ENCODE data around the gene PLPP4. TPM values are rescaled to one million over a fixed set of nuclear protein-coding genes. Genes with fewer than 3 reads are reported as not detected.

PLPP4 gene
- total and polyA plus RNA-seq, 2 donors = 0.14 to 0.27 TPM

- H3K36me3 ChIP-seq (ENCODE audit: control insufficient read depth in 2 of 2, insufficient read depth in 2 of 2, low read length in 1 of 2) = no peaks in the 10 kb centered on the region
- no peaks in the 10 kb centered on the region for H3K27me3 ChIP-seq (ENCODE audit: control insufficient read depth in 2 of 2, insufficient read depth in 1 of 2, low read length in 1 of 2)
- H3K4me3 ChIP-seq (ENCODE audit: low read length in 2 of 2) = no peak overlapping the region
- no peaks in the 10 kb centered on the region for H3K9me3 ChIP-seq (ENCODE audit: control insufficient read depth in 2 of 2, insufficient read depth in 1 of 2, low read length in 1 of 2)
- no peak overlapping the region for H3K27ac ChIP-seq (ENCODE audit: low read depth in 1 of 2, low read length in 1 of 2)
- 95% methylated on average over 16 of the region's 16 CpGs for WGBS
- H3K4me1 ChIP-seq (ENCODE audit: control insufficient read depth in 2 of 2, insufficient read depth in 2 of 2, low read length in 2 of 2) = no peaks in the 10 kb centered on the region
- DNase-seq (ENCODE audit: low read depth in 6 of 9, low spot score in 9 of 9) = no peak
These were observed 124.2 kb downstream of the PLPP4 start for GRCh38 chr10:120580918-120581895.

GRCh38 chr10:120582753-120583152 lies 125.7 kb downstream of the PLPP4 start:
- H3K4me3 ChIP-seq (ENCODE audit: low read length in 2 of 2) = no peak overlapping the region
- no peaks in the 10 kb centered on the region for H3K9me3 ChIP-seq (ENCODE audit: control insufficient read depth in 2 of 2, insufficient read depth in 1 of 2, low read length in 1 of 2)
- no peak for DNase-seq (ENCODE audit: low read depth in 6 of 9, low spot score in 9 of 9)
- no peaks in the 10 kb centered on the region for H3K4me1 ChIP-seq (ENCODE audit: control insufficient read depth in 2 of 2, insufficient read depth in 2 of 2, low read length in 2 of 2)
- H3K27ac ChIP-seq (ENCODE audit: low read depth in 1 of 2, low read length in 1 of 2) = no peak overlapping the region
- H3K36me3 ChIP-seq (ENCODE audit: control insufficient read depth in 2 of 2, insufficient read depth in 2 of 2, low read length in 1 of 2) = no peaks in the 10 kb centered on the region
- WGBS = 55% methylated on average over 2 of the region's 2 CpGs
- no peaks in the 10 kb centered on the region for H3K27me3 ChIP-seq (ENCODE audit: control insufficient read depth in 2 of 2, insufficient read depth in 1 of 2, low read length in 1 of 2)

- no peak for DNase-seq (ENCODE audit: low read depth in 6 of 9, low spot score in 9 of 9)
- 91% methylated on average over 2 of the region's 2 CpGs for WGBS
- Histone ChIP-seq H3K36me3 (ENCODE audit: control insufficient read depth in 2 of 2, insufficient read depth in 2 of 2, low read length in 1 of 2) (no peaks in the 10 kb centered on the region), H3K27ac (ENCODE audit: low read depth in 1 of 2, low read length in 1 of 2) (no peak overlapping the region), H3K4me3 (ENCODE audit: low read length in 2 of 2) (no peak overlapping the region), H3K27me3 (ENCODE audit: control insufficient read depth in 2 of 2, insufficient read depth in 1 of 2, low read length in 1 of 2) (no peaks in the 10 kb centered on the region), H3K4me1 (ENCODE audit: control insufficient read depth in 2 of 2, insufficient read depth in 2 of 2, low read length in 2 of 2) (no peaks in the 10 kb centered on the region), H3K9me3 (ENCODE audit: control insufficient read depth in 2 of 2, insufficient read depth in 1 of 2, low read length in 1 of 2) (no peaks in the 10 kb centered on the region)
These were observed 126.5 kb downstream of the PLPP4 start for GRCh38 chr10:120583424-120584108.

- no peak for DNase-seq (ENCODE audit: low read depth in 6 of 9, low spot score in 9 of 9)
- Histone ChIP-seq H3K9me3 (ENCODE audit: control insufficient read depth in 2 of 2, insufficient read depth in 1 of 2, low read length in 1 of 2) (no peaks in the 10 kb centered on the region), H3K36me3 (ENCODE audit: control insufficient read depth in 2 of 2, insufficient read depth in 2 of 2, low read length in 1 of 2) (no peaks in the 10 kb centered on the region), H3K4me3 (ENCODE audit: low read length in 2 of 2) (no peak overlapping the region), H3K4me1 (ENCODE audit: control insufficient read depth in 2 of 2, insufficient read depth in 2 of 2, low read length in 2 of 2) (no peaks in the 10 kb centered on the region), H3K27ac (ENCODE audit: low read depth in 1 of 2, low read length in 1 of 2) (no peak overlapping the region), H3K27me3 (ENCODE audit: control insufficient read depth in 2 of 2, insufficient read depth in 1 of 2, low read length in 1 of 2) (no peaks in the 10 kb centered on the region)
- WGBS = 85% methylated on average over 1 of the region's 1 CpG
These were observed 127.8 kb downstream of the PLPP4 start for GRCh38 chr10:120584786-120585185.

GRCh38 chr10:120586471-120586872 lies 129.4 kb downstream of the PLPP4 start:
- Histone ChIP-seq H3K4me3 (ENCODE audit: low read length in 2 of 2) (no peak overlapping the region), H3K27ac (ENCODE audit: low read depth in 1 of 2, low read length in 1 of 2) (no peak overlapping the region), H3K27me3 (ENCODE audit: control insufficient read depth in 2 of 2, insufficient read depth in 1 of 2, low read length in 1 of 2) (no peaks in the 10 kb centered on the region), H3K9me3 (ENCODE audit: control insufficient read depth in 2 of 2, insufficient read depth in 1 of 2, low read length in 1 of 2) (no peaks in the 10 kb centered on the region), H3K36me3 (ENCODE audit: control insufficient read depth in 2 of 2, insufficient read depth in 2 of 2, low read length in 1 of 2) (no peaks in the 10 kb centered on the region), H3K4me1 (ENCODE audit: control insufficient read depth in 2 of 2, insufficient read depth in 2 of 2, low read length in 2 of 2) (no peaks in the 10 kb centered on the region)
- DNase-seq (ENCODE audit: low read depth in 6 of 9, low spot score in 9 of 9) = no peak
- 92% methylated on average over 3 of the region's 3 CpGs for WGBS

GRCh38 chr10:120587061-120587460 lies 130.0 kb downstream of the PLPP4 start:
- no peaks in the 10 kb centered on the region for H3K27me3 ChIP-seq (ENCODE audit: control insufficient read depth in 2 of 2, insufficient read depth in 1 of 2, low read length in 1 of 2)
- no peak overlapping the region for H3K4me3 ChIP-seq (ENCODE audit: low read length in 2 of 2)
- no peaks in the 10 kb centered on the region for H3K4me1 ChIP-seq (ENCODE audit: control insufficient read depth in 2 of 2, insufficient read depth in 2 of 2, low read length in 2 of 2)
- H3K36me3 ChIP-seq (ENCODE audit: control insufficient read depth in 2 of 2, insufficient read depth in 2 of 2, low read length in 1 of 2) = no peaks in the 10 kb centered on the region
- H3K9me3 ChIP-seq (ENCODE audit: control insufficient read depth in 2 of 2, insufficient read depth in 1 of 2, low read length in 1 of 2) = no peaks in the 10 kb centered on the region
- 96% methylated on average over 5 of the region's 5 CpGs for WGBS
- no peak for DNase-seq (ENCODE audit: low read depth in 6 of 9, low spot score in 9 of 9)
- H3K27ac ChIP-seq (ENCODE audit: low read depth in 1 of 2, low read length in 1 of 2) = no peak overlapping the region

- 73% methylated on average over 2 of the region's 2 CpGs for WGBS
- DNase-seq (ENCODE audit: low read depth in 6 of 9, low spot score in 9 of 9) = no peak
- Histone ChIP-seq H3K9me3 (ENCODE audit: control insufficient read depth in 2 of 2, insufficient read depth in 1 of 2, low read length in 1 of 2) (no peaks in the 10 kb centered on the region), H3K4me3 (ENCODE audit: low read length in 2 of 2) (no peak overlapping the region), H3K36me3 (ENCODE audit: control insufficient read depth in 2 of 2, insufficient read depth in 2 of 2, low read length in 1 of 2) (no peaks in the 10 kb centered on the region), H3K27me3 (ENCODE audit: control insufficient read depth in 2 of 2, insufficient read depth in 1 of 2, low read length in 1 of 2) (no peaks in the 10 kb centered on the region), H3K4me1 (ENCODE audit: control insufficient read depth in 2 of 2, insufficient read depth in 2 of 2, low read length in 2 of 2) (no peaks in the 10 kb centered on the region), H3K27ac (ENCODE audit: low read depth in 1 of 2, low read length in 1 of 2) (no peak overlapping the region)
These were observed 131.3 kb downstream of the PLPP4 start for GRCh38 chr10:120588311-120588710.

- H3K27me3 ChIP-seq (ENCODE audit: control insufficient read depth in 2 of 2, insufficient read depth in 1 of 2, low read length in 1 of 2) = no peaks in the 10 kb centered on the region
- H3K36me3 ChIP-seq (ENCODE audit: control insufficient read depth in 2 of 2, insufficient read depth in 2 of 2, low read length in 1 of 2) = no peaks in the 10 kb centered on the region
- no peak for DNase-seq (ENCODE audit: low read depth in 6 of 9, low spot score in 9 of 9)
- WGBS = 97% methylated on average over 2 of the region's 2 CpGs
- no peaks in the 10 kb centered on the region for H3K9me3 ChIP-seq (ENCODE audit: control insufficient read depth in 2 of 2, insufficient read depth in 1 of 2, low read length in 1 of 2)
- H3K4me3 ChIP-seq (ENCODE audit: low read length in 2 of 2) = no peak overlapping the region
- no peak overlapping the region for H3K27ac ChIP-seq (ENCODE audit: low read depth in 1 of 2, low read length in 1 of 2)
- no peaks in the 10 kb centered on the region for H3K4me1 ChIP-seq (ENCODE audit: control insufficient read depth in 2 of 2, insufficient read depth in 2 of 2, low read length in 2 of 2)
These were observed 136.7 kb downstream of the PLPP4 start for GRCh38 chr10:120593693-120594092.

- H3K36me3 ChIP-seq (ENCODE audit: control insufficient read depth in 2 of 2, insufficient read depth in 2 of 2, low read length in 1 of 2) = no peaks in the 10 kb centered on the region
- DNase-seq (ENCODE audit: low read depth in 6 of 9, low spot score in 9 of 9) = no peak
- H3K27ac ChIP-seq (ENCODE audit: low read depth in 1 of 2, low read length in 1 of 2) = no peak overlapping the region
- H3K4me1 ChIP-seq (ENCODE audit: control insufficient read depth in 2 of 2, insufficient read depth in 2 of 2, low read length in 2 of 2) = no peaks in the 10 kb centered on the region
- H3K27me3 ChIP-seq (ENCODE audit: control insufficient read depth in 2 of 2, insufficient read depth in 1 of 2, low read length in 1 of 2) = no peaks in the 10 kb centered on the region
- 94% methylated on average over 3 of the region's 3 CpGs for whole genome bisulfite sequencing
- H3K9me3 ChIP-seq (ENCODE audit: control insufficient read depth in 2 of 2, insufficient read depth in 1 of 2, low read length in 1 of 2) = no peaks in the 10 kb centered on the region
- H3K4me3 ChIP-seq (ENCODE audit: low read length in 2 of 2) = no peak overlapping the region
These were observed 140.9 kb downstream of the PLPP4 start for GRCh38 chr10:120597902-120598301.
